GF-D8 (cell line): ENCODE results near the gene FHL2.
A peak's percentile ranks its signal among the peaks of the same experiment; 100 is the strongest.
"Not testable (repeated sequence)": the region's sequence is repeated elsewhere in the genome, so short reads cannot be mapped to it uniquely, and the experiment has no call there.

Source experiments
- DNase-seq: peaks from one replicate; lab custom pipeline; 2025; lab: John Stamatoyannopoulos, UW

FHL2 gene

GRCh38 chr2:105339414-105339813 lies 59.4 kb downstream of the FHL2 start:
- DNase-seq, result no peak

- DNase-seq, result no peak
Measured at GRCh38 chr2:105338020-105338385, 60.8 kb downstream of the FHL2 start.

- DNase-seq, result peak; percentile 53
Measured at GRCh38 chr2:105337122-105338019, 61.5 kb downstream of the FHL2 start, which contains the start of gene C2orf49. C2orf49 (plus strand) TSS chr2:105337540; CDS start chr2:105337588, 48 bp downstream.

DNA sequence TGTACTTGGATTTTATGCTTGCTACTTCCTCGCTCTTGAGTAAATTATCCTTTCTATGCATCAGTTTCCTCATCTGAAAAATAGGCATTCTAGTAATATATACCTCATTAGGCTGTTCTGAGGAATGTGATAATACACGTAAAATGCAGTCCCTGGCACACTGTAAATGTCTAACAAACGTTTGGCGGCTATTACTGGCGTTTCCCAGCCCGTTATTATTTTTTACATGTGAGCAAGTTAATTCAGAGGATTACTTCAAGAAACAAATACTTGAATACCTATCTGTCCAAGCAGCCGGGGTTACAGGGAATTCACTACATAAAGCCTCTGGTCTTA lies 62.1 kb downstream of the FHL2 start:
- DNase-seq, result no peak

DNA sequence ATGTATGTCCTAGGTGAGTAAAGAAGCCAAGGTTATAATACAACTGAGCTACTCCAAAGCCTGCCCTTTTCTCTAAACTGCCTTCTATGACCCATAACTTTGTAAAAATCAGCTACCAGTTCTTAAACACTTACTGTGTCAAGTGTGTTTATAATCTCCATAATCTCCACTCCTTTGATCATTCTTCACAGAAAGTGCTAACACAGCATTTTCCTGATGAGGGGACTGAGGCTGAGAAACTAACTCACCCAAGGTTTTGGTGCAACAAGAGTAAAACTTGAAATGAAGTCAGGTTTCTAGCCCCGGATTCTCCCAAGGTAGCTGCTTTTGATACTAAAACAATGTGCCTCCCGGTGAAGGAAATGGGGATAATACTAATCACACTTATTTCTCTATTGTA lies 63.4 kb downstream of the FHL2 start:
- no peak for DNase-seq

DNA sequence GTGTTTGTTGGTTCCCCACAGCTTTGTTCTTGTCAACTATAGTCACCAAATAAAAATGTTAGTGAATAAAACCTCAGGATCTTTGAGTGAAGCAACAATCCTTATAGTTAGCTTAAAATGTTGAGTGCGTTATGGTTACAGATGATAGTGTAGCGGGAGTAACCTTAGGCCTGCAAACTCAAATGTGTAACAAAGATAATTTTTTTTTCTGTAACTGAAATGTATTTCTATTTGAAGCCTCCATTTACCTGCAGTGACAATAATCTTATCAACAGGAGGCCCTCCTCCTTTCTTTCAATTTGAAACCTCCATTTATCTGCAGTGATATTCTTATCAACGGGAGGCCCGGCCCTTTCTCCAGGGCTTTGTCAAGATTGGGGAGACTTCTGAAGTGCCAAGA lies 64.6 kb downstream of the FHL2 start:
- no peak for DNase-seq

GRCh38 chr2:105330681-105331375 lies 68.0 kb downstream of the FHL2 start:
- DNase-seq, result no peak

- DNase-seq, result no peak
Measured at GRCh38 chr2:105329561-105330495, 69.0 kb downstream of the FHL2 start, which contains the start of gene TGFBRAP1. TGFBRAP1 (minus strand) TSS chr2:105329735; CDS start chr2:105308301, 21,434 bp downstream.

DNA sequence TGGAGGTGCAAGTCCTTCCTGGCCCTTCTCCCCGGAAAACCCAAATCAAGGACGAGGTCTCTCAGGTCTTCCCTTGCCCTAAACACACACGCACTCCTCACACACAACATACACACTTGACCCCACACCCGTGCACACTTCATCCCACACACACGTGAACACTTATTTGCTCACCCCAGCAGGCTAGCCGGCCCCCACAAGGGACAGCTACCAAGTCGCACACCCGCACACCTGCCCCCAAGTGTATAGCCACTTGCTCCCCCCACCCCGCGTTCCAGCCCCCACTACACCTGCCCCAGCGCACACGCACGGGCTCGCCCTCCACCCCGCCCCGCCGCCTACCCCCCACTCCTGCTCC lies 69.7 kb downstream of the FHL2 start:
- no peak for DNase-seq

- no peak for DNase-seq
Measured at GRCh38 chr2:105328281-105329196, 70.3 kb downstream of the FHL2 start.

- no peak for DNase-seq
Measured at GRCh38 chr2:105327690-105328089, 71.2 kb downstream of the FHL2 start.

GRCh38 chr2:105327271-105327670 lies 71.6 kb downstream of the FHL2 start:
- DNase-seq, result not testable (repeated sequence)

DNA sequence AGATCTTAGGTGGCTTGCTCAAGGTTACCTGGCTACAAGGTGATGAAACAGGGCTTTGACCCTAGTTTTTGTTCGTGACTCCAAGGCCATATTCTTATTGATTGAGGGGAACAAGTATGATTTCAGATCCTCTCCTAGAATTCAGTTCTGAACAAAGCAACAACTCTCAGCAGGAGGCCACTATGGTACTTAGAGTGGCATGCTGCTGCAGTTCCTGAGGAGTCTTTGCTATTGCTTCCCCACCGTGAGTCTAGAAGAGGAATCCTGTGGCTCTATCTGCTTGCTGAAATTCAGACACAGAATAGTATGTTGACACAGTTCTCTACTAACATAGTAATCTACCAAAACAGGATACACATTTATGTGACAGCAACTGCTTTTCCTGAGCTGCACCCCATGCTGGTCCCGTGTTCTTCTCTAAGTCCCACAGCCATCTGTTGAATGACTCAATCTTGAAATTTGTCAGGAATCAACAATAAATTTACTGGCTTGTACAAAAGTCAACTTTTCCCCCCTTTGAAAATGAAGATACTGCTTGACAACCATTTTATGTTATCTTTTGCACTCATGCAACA lies 73.4 kb downstream of the FHL2 start:
- DNase-seq, result peak; percentile 59

- no peak for DNase-seq
Measured at GRCh38 chr2:105324732-105325131, 74.1 kb downstream of the FHL2 start.

DNA sequence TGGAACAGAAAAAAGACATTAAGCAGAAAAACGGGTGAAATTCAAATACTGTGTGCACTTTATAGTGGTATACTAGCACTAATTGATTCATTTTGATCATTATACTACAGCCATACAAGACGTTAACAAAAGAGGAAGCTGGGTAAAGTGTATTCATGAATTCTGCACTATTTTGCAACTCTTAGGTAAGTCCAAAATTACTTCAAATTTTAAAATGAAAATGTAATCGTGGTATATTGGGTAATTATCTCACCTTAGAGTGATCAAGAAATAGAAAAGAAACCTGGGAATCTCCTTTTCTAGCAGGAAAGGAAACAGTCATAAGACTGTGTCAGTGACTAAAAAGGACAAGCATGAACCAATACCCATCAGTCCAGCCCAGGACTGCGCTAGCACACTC lies 74.8 kb downstream of the FHL2 start:
- peak; percentile 9 for DNase-seq

GRCh38 chr2:105323111-105323510 lies 75.7 kb downstream of the FHL2 start:
- no peak for DNase-seq

- no peak for DNase-seq
Measured at GRCh38 chr2:105321875-105322646, 76.8 kb downstream of the FHL2 start.

DNA sequence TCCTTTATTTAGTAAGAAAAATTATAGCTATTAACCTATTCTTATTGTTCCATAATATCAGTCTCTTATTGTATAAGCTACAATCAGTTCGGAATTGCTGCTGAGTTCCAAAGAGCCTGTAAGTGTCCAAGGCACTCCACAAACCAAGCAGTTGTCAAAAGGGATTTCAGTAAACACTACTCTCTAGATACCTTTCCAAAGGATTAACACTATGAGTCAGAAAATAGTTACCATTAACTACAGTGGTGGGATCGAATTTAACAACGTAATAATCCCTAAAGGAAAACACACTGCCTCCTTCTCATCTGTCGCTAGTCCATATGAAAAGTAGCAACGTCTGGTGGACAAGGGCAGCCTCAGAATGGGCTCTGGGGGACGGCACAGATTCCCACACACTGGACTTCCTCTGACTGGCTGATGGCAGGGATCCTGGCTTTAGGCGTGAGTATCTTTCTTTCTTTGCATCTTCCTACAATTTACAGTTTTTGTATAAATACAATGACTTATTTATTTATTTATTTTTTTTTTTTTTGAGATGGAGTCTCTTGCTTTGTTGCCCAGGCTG lies 78.1 kb downstream of the FHL2 start:
- DNase-seq, result no peak

GRCh38 chr2:105317937-105318336 lies 80.9 kb downstream of the FHL2 start:
- DNase-seq, result no peak

GRCh38 chr2:105315314-105315713 lies 83.5 kb downstream of the FHL2 start:
- DNase-seq, result no peak
